CD4-positive, alpha-beta T cell treated with Interleukin-21 for 1 hour (primary cell): Measurements from ENCODE around the gene SRRD.

ENCODE experiments used
- DNase-seq: peaks from one replicate; pipeline ENCODE4 v3.0.0-alpha.2; 2020

SRRD gene

DNA sequence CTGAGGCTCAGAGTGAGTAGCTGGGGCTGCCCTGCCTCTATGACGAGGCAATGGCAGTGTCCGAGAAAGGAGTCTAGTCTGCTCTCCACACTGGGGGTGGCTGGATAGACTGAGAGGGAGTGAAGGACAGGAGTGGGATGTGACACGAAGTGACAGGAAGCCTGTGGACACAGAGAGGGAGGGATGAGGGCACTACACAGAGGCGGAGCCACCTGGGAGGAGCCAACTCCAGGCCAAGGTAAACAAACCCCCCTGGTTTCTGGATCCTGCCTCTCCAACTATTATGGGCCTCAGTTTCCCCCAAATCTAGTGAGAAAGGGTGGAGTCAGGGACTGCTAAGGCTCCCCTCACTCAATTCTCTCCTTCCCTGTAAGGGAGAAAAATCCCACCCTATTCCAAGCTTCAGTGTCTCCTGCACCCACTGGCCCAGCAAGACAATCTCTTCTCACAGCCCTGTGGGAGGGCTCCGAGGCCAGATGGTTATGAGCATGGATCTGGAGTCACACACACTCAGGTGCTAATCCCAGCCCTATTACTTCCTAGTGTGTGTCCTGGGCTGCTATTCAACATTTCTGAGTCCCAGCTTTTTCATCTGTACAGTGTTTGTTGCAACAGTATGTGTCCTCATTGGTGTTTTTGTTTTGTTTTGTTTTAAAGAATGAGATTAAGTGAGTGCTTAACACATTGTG is 29.7 kb upstream of the SRRD start:
- DNase-seq, result no peak

GRCh38 chr22:26457661-26458272 is 25.9 kb upstream of the SRRD start:
- DNase-seq, result no peak

DNA sequence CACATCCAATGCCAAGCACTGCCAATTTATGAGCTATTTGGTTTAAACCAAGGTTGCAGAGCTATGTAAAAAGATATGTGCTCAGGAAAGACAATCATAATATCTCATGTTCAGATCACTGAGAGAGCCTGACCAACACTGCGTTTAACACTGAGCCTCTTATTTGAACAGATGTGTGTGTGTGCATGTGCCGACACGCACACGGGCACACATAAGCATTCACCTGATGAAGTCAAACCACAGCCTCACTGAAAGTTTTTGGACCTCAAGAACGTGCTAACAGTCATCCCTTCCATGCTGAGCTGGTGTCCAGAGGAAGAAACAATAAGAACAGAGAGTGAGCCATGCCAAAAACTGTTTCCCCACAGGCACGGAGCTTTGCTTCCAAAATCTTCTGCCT is 23.5 kb upstream of the SRRD start:
- DNase-seq, result no peak

- peak; percentile 25 for DNase-seq
Observed at GRCh38 chr22:26461188-26461810, 22.4 kb upstream of the SRRD start.

DNA sequence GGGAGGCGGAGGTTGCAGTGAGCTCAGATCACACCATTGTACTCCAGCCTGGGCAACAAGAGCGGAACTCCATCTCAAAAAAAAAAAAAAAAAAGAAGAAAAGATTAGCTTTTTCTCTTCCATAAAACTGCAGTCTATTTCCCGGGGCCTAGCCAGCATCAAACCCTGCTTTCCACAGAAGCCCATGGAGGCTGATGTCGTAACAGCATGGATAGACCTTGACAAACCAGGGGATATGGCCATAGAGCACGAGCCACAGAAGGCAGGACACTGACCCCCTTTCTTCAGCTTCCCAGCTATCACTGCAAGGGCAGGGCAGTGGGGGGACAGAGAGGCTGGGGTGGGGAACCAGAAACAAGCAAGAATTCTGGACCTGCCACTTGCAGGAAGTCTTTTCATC is 21.6 kb upstream of the SRRD start:
- DNase-seq, result no peak

DNA sequence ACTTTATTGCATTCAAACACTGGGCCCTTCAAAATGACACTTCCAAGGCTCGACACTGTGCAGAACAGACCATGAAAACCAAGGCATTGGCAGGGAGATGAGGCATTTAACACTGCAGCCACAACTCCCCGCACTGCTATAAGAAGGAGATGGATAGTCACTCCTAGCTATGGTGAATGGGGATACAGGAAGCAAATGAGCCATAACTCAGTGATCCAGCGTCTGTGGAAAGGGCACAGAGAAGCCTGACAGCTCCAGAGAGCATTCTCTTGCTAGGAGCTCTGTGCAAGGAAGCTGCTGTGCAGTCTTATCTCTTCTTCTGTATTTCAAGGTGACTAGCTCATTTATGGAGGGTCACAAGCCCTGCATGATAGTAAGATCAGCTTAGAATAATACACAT is 21.0 kb upstream of the SRRD start:
- DNase-seq, result no peak

- DNase-seq, result no peak
Observed at GRCh38 chr22:26463101-26463661, 20.5 kb upstream of the SRRD start.

DNA sequence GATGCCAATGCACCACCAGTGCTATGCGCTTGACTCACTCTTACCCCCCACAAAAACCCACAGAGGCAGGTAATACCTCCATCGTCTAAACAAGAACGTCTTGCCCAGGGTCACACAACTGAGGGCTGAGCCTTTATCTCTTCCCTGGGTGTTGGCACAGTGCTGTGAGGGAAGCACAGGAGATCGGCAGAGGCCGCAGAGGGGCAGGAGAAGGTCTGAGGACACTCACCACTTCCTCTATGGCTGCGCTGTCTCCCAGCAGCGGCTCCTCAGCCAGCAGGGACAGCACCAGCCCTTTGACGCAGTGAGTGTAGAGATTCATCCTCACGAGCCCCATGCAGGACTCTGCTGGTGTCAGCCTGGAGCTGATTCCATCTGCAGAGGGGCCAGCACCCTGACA is 20.0 kb upstream of the SRRD start:
- no peak for DNase-seq

DNA sequence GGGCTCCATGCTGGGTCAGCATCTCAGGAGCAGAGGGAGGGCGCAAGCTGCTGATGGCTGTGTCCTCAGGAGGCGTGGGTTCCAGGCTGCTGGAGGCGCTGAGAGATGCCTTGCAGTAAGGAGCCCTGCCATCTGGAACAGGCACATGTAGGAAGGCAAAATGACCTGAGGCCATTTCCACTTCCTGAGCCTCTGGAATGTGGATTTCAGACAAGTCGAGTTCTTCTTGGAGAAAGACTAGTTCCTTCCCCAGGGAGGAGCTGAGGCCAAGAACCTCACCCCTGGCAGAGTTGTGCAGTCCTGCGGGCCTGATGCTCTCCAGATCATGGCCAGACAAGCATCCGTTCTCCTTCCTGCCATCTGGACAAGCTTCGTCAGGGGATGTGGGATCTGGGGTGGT is 19.4 kb upstream of the SRRD start:
- no peak for DNase-seq

GRCh38 chr22:26466196-26466595 is 17.5 kb upstream of the SRRD start:
- no peak for DNase-seq

DNA sequence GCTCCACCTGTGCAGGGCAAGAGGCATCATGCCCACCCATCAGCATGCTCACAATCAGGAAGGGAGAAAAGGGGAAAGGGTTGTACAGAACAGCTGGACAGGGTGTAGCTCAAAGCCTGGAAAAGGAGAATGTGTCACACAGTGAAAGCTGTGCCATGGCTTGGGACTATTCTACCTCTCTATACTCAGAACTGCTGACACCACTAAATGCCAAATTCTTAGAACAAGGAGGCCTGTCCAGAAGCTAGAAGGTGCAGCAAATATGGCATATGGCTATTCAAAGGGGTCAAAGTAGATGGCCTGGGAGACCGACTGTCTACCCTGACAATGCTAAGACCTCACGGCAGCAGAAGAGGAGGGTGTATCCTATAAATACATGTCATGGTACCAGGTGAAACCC is 12.9 kb upstream of the SRRD start:
- no peak for DNase-seq

GRCh38 chr22:26471522-26471921 is 12.2 kb upstream of the SRRD start:
- DNase-seq, result no peak

DNA sequence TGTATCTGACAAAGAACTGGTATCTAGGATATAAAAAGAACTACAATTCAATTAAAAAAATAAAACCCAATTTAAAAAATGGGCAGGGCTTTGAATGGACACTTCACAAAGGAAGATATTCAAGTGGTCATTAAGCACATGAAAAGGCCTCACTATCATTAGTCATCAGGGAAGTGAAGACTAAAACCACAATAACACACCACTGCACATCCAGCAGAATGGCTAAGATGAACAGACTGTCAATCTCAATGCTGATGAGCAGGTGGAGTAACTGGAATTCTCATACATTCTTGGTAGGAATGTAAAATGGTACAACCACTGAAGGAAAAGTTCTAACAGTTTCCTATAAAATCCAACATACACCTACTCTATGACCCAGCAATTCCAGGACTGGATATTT is 9.0 kb upstream of the SRRD start:
- DNase-seq, result no peak

- no peak for DNase-seq
Observed at GRCh38 chr22:26476705-26477340, 6.9 kb upstream of the SRRD start.

DNA sequence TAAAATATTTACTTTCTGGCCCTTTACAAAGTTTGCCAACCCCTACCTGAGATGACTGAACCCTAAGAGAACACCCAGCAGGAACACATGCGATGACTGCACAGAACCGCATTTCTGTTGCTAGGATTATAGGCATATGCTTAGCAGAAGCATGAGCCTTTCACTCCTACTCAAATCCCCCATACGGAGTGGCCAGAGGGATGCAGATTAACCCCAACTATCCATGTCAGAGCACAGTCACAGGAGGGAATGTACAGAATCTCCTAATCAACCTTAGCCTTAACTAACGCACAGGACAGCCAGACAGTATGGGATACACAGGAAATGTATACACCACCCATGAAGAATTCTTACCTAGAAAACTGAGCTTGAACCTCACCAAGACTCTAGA is 6.3 kb upstream of the SRRD start:
- DNase-seq, result no peak

DNA sequence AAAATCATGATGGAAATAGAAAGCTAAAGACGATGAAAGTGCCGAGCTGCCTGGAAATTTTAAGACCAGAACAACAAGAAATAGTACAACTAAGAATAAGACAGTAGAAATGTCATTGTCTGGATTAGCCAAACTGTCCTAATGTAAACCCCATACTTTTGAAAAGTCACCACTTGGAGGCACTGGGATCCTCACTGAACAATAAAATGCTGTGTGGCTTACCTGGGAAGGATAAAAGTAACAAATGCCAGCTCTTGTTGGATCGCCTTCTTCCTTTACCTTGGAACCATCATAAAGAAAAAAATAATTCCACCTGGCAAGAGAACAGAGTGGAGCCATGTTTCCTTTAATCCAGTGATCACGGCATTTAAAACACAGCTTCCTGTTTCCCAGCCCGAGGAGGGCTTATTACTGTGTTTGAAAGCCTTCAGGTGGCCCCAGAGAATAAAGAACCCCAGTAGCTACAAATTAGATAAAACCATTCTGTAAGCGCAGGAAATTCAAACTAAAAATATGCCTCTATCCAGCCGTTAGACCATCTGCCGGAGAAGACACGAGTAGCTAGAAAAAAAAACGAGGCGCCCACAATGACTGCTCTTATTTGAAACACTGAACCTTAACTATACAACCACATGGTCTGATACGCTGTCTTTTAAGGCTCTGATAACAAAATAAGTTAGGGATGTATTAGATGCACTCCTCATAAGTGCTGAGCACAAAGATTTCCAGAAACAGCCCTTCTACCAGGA is 4.5 kb upstream of the SRRD start:
- no peak for DNase-seq

DNA sequence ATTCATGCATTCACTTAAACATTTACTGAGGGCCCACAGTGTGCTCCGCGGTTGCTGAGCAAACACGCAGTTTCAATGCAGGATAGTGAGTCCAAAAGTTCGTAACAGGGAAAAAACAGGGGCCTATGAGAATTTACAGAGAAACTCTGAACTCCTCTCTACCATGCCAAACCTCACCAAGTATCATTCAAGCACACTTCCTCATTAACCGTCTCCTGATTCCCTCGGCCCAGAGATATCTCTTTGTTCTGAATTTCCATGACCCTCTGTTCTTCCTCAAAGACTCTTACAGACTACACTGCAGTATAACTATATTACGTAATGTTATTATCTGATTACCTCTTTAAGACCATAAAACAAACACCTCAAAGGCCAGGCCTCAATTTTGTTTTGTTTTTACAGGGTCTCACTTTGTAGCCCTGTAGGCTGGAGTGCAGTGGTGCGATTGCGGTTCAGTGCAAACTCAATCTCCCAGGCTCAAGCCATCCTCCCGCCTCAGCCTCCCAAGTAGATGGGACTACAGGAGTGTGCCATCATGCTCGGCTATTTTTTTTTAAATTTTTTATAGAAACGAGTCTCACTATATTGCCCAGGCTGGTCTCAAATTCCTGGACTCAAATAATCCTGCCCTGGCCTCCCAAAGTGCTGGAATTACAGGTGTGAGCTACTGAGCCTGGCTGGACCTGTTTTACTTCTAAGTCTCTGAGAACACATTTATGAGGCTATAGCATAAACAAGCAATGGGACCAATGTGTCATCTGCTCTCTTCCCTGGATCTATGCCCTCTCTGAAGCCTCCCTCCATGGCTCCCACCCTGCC is 3.7 kb upstream of the SRRD start:
- no peak for DNase-seq

GRCh38 chr22:26480611-26480932 is 3.1 kb upstream of the SRRD start:
- DNase-seq, result no peak

DNA sequence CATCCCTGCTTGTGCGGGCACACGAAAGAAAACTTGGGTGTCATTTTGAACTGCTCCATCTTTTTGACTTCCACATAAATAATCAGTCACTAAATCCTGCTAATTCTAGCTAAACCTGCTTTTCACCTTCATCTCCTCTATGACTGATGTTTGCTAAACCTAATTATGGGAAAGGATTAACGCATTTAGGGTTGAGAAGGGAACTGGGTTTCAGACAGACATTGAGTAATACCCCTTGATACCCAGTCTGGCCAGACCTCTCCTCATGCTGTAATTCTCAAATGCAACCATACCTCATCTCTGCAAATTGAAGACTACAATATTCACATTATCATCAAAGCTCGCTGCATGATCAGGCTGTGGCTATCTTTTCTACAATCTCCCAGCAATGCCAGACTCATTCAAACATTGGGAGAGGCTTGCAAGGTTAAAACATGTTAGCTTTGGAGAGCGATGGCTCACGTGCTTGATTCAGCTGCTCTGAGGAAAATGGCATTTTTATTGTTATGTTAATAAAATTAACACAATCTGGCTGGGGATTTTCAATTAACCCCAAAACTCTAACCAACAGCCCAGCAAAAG is 2.5 kb upstream of the SRRD start:
- no peak for DNase-seq

- no peak for DNase-seq
Observed at GRCh38 chr22:26481694-26482093, 2.0 kb upstream of the SRRD start.

GRCh38 chr22:26482161-26482560 is 1.5 kb upstream of the SRRD start:
- DNase-seq, result no peak

DNA sequence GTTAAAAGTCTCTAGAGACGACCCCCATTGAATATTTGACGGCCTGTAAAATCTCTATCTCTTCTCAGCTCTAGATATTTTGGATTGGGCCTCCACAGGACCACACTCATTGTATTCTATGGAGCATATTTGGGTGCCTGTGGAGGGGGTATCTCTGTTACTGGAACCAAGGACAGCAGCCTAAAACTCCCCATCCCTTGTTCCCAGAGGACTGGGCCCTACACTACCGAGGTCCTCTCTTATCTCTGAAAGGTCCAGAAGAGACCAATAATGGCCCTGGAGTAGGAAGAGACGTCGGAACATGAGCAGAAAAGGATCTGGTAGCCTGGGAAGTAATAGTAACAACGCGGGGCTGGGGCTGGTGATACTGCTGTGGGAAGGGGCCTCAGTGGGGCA is 636 bp upstream of the SRRD start:
- DNase-seq, result no peak
